Activated T-cell treated with anti-CD3 and anti-CD28 coated beads, Interleukin-2, amount 50 U/mL, for 4 hours (primary cell): ENCODE results near the gene PROCR. TPM values are rescaled to one million over a fixed set of nuclear protein-coding genes. Genes with fewer than 3 reads are reported as not detected.

Experiments
- total RNA-seq, 3 donors: library from RNA; stranded (reverse); gene quantifications; one replicate each; pipeline ENCODE4 v1.2.1, GENCODE V29; 2021

Gene PROCR
- total RNA-seq, 3 donors from 2014 or later: 1.1 to 1.4 (median 1.2) TPM

Other genes with a start within 250 kb of the PROCR start
- 10 to 100 TPM; 47.8 to 56.2 (median 51.3) TPM for gene GSS, start 216.3 kb upstream of the PROCR start, total RNA-seq
- gene MYH7B, start 216.2 kb upstream of the PROCR start, total RNA-seq: under 1 TPM; 0.10 to 0.60 (median 0.37) TPM
- gene TRPC4AP, start 79.3 kb upstream of the PROCR start, total RNA-seq: 10 to 100 TPM; 46.2 to 49.7 (median 47.2) TPM
- 10 to 100 TPM; 14.0 to 16.9 (median 16.7) TPM for gene EDEM2, start 24.7 kb upstream of the PROCR start, total RNA-seq
- gene MMP24, start 54.6 kb downstream of the PROCR start, total RNA-seq: not detected
- 10 to 100 TPM; 22.4 to 23.1 (median 22.9) TPM for gene MMP24OS, start 106.0 kb downstream of the PROCR start, total RNA-seq
- gene EIF6, start 112.7 kb downstream of the PROCR start, total RNA-seq: 100 to 1,000 TPM; 307 to 331 (median 310) TPM
- not detected for gene FAM83C, start 120.4 kb downstream of the PROCR start, total RNA-seq
- 10 to 100 TPM; 58.1 to 61.7 (median 58.5) TPM for gene UQCC1, start 239.9 kb downstream of the PROCR start, total RNA-seq